SK-N-SH (cell line): Measurements from ENCODE around the gene COX10. TPM values are rescaled to one million over a fixed set of nuclear protein-coding genes. Genes with fewer than 3 reads are reported as not detected.

Experiments used
- CTCF ChIA-PET: fragments of 300-600, 350-600 bp; formaldehyde crosslinking; extraction: SDS; loops from one replicate; lab custom pipeline; 2021; lab: Yijun Ruan, JAX
- POLR2A ChIA-PET: fragments of 350-600 bp; sonication (Branson Sonifier 250); formaldehyde crosslinking; extraction: SDS; loops from one replicate; lab custom pipeline; 2020; ENCODE audit warnings: antibody characterized with exemption, inconsistent platforms; lab: Yijun Ruan, JAX
- DNase-seq: peaks from one replicate; pipeline ENCODE4 v3.0.0; 2012
- H2AFZ ChIP-seq: fragments of 200-600 bp; sonication (generic); 2 replicates; pipeline ENCODE4 v1.8.1; 2016; ENCODE audit warnings: antibody characterized with exemption, mild to moderate bottlenecking, low read depth
- H3F3A ChIP-seq: fragments of 200-600 bp; sonication (generic); replicated peaks from 2 replicates; pipeline ENCODE3; 2016; ENCODE audit warnings: antibody characterized with exemption, mild to moderate bottlenecking; ENCODE audit not compliant: insufficient read depth
- H3K27ac ChIP-seq, 2 experiments: fragments of 200-500 bp in 1 of 2; fragments of 200-600 bp in 1 of 2; sonication (Bioruptor generic) in 1 of 2; sonication (generic), shearing (Covaris generic) in 1 of 2; 2 replicates each; pipeline versions ENCODE4 v1.5.1 to v1.6.1; 2014 to 2016; ENCODE audit warnings: low read depth in 2 of 2, inconsistent platforms in 1 of 2, low read length in 1 of 2, mild to moderate bottlenecking in 1 of 2, mixed read lengths in 1 of 2
- H3K27me3 ChIP-seq: fragments of 200-600 bp; sonication (generic), shearing (Covaris generic); 2 replicates; pipeline ENCODE4 v1.6.1; 2016; ENCODE audit warnings: mixed run types; ENCODE audit not compliant: insufficient read depth
- H3K36me3 ChIP-seq, 2 experiments: fragments of 200-500 bp in 1 of 2; fragments of 200-600 bp in 1 of 2; sonication (Bioruptor generic) in 1 of 2; sonication (generic) in 1 of 2; replicated peaks in 1 of 2; 2 replicates each; pipeline versions ENCODE3 to v1.5.1; 2014 to 2016; ENCODE audit warnings: low read length in 1 of 2, mild to moderate bottlenecking in 1 of 2; ENCODE audit not compliant: insufficient read depth in 2 of 2, control insufficient read depth in 1 of 2
- H3K4me1 ChIP-seq, 2 experiments: fragments of 200-500 bp in 1 of 2; fragments of 200-600 bp in 1 of 2; sonication (Bioruptor generic) in 1 of 2; sonication (generic), shearing (Covaris generic) in 1 of 2; 2 replicates each; pipeline versions ENCODE4 v1.5.1 to v1.6.1; 2014 to 2016; ENCODE audit warnings: low read depth in 1 of 2, low read length in 1 of 2, mixed run types in 1 of 2; ENCODE audit not compliant: insufficient read depth in 2 of 2, control insufficient read depth in 1 of 2
- H3K4me2 ChIP-seq: fragments of 200-600 bp; sonication (generic), shearing (Covaris generic); 2 replicates; pipeline ENCODE4 v1.6.1; 2017; ENCODE audit warnings: mixed run types
- H3K4me3 ChIP-seq, 2 experiments: fragments of 200-500 bp in 1 of 2; fragments of 200-600 bp in 1 of 2; sonication (Bioruptor generic) in 1 of 2; sonication (generic), shearing (Covaris generic) in 1 of 2; 2 replicates each; pipeline versions ENCODE4 v1.5.1 to v1.8.1; 2014 to 2016; ENCODE audit warnings: low read depth in 2 of 2, inconsistent platforms in 1 of 2, low read length in 1 of 2, mild to moderate bottlenecking in 1 of 2, mixed read lengths in 1 of 2, moderate library complexity in 1 of 2
- H3K79me2 ChIP-seq: fragments of 200-600 bp; sonication (generic); 2 replicates; pipeline ENCODE4 v1.8.1; 2017; ENCODE audit warnings: mild to moderate bottlenecking; ENCODE audit not compliant: insufficient read depth
- H3K9ac ChIP-seq: fragments of 200-600 bp; sonication (generic); 2 replicates; pipeline ENCODE4 v1.6.1; 2017; ENCODE audit warnings: mixed run types
- H3K9me2 ChIP-seq: fragments of 200-600 bp; sonication (generic); 2 replicates; pipeline ENCODE4 v1.6.1; 2017; ENCODE audit warnings: mixed run types
- H3K9me3 ChIP-seq: fragments of 200-600 bp; sonication (generic); 2 replicates; pipeline ENCODE4 v1.6.1; 2017; ENCODE audit warnings: mixed run types, mild to moderate bottlenecking, moderate library complexity
- H4K20me1 ChIP-seq: fragments of 200-600 bp; sonication (generic); 2 replicates; pipeline ENCODE4 v1.6.1; 2017; ENCODE audit warnings: mild to moderate bottlenecking, mixed run types; ENCODE audit not compliant: insufficient read depth
- CHD2 ChIP-seq: fragments of 150-350 bp; IDR thresholded peaks from 2 replicates; pipeline ENCODE4 v1.6.1; 2018; ENCODE audit warnings: low read length; ENCODE audit not compliant: partially characterized antibody
- EP300 ChIP-seq, 2 experiments: IDR thresholded peaks; 2 replicates each; pipeline versions ENCODE4 v1.4.0 to v1.6.1; 2012; ENCODE audit warnings: borderline replicate concordance in 1 of 2, low read depth in 1 of 2, low read length in 1 of 2
- FOXJ3 ChIP-seq: sonication (generic); formaldehyde crosslinking; IDR thresholded peaks from 2 replicates; pipeline ENCODE4 v1.5.1; 2020; ENCODE audit warnings: mild to moderate bottlenecking, missing genetic modification reagents
- GABPA ChIP-seq: IDR thresholded peaks from 2 replicates; pipeline ENCODE4 v1.4.0; 2012; ENCODE audit warnings: low read depth, mild to moderate bottlenecking
- IRF3 ChIP-seq: fragments of 150-350 bp; IDR thresholded peaks from 2 replicates; pipeline ENCODE4 v1.6.1; 2016; ENCODE audit warnings: mild to moderate bottlenecking, low read depth, low read length
- MAX ChIP-seq: IDR thresholded peaks from 2 replicates; pipeline ENCODE4 v1.4.0; 2012; ENCODE audit warnings: low read depth
- NRF1 ChIP-seq: IDR thresholded peaks from 2 replicates; pipeline ENCODE4 v1.6.1; 2012; ENCODE audit warnings: low read depth, mild to moderate bottlenecking, low read length
- PBX3 ChIP-seq: IDR thresholded peaks from 2 replicates; pipeline ENCODE4; 2012
- RAD21 ChIP-seq: IDR thresholded peaks from 2 replicates; pipeline ENCODE4 v1.6.1; 2012; ENCODE audit warnings: mild to moderate bottlenecking, low read length
- RCOR1 ChIP-seq: fragments of 150-350 bp; IDR thresholded peaks from 2 replicates; pipeline ENCODE4 v1.6.1; 2017; ENCODE audit warnings: antibody characterized with exemption, low read length
- RFX5 ChIP-seq: IDR thresholded peaks from 2 replicates; pipeline ENCODE4 v1.6.1; 2012; ENCODE audit warnings: mild to moderate bottlenecking, improper control_type of control experiment, low read length
- RXRA ChIP-seq: IDR thresholded peaks from 2 replicates; pipeline ENCODE4 v1.4.0; 2012; ENCODE audit warnings: low read depth, mild to moderate bottlenecking, borderline replicate concordance
- SIN3A ChIP-seq: IDR thresholded peaks from 2 replicates; pipeline ENCODE4 v1.6.1; 2012; ENCODE audit warnings: low read depth, mild to moderate bottlenecking, low read length, moderate library complexity, borderline replicate concordance
- TAF1 ChIP-seq: IDR thresholded peaks from 2 replicates; pipeline ENCODE4 v1.6.1; 2012; ENCODE audit warnings: low read depth, mild to moderate bottlenecking, low read length, moderate library complexity, borderline replicate concordance
- TCF12 ChIP-seq: IDR thresholded peaks from 2 replicates; pipeline ENCODE4 v1.4.0; 2012
- TEAD4 ChIP-seq: IDR thresholded peaks from 2 replicates; pipeline ENCODE4 v1.4.0; 2012; ENCODE audit warnings: mild to moderate bottlenecking, borderline replicate concordance; ENCODE audit not compliant: insufficient read depth
- USF2 ChIP-seq: fragments of 150-350 bp; IDR thresholded peaks from 2 replicates; pipeline ENCODE4 v1.6.1; 2017; ENCODE audit warnings: antibody characterized with exemption, low read length, low read depth, borderline replicate concordance
- WGBS: methylation state at CpG from one replicate; pipeline ENCODE4 v1.1.6; 2017; ENCODE audit warnings: low lambda C conversion rate; 5-methylcytosine and 5-hydroxymethylcytosine counted together
- polyA plus RNA-seq, 3 experiments: library from polyadenylated mRNA; depleted of rRNA; stranded (reverse); fragments of >200 nt; gene quantifications; 2 replicates each; pipeline ENCODE4 v1.2.3, GENCODE V29; 2012

The COX10 gene
- polyA plus RNA-seq, 1 of the 3 experiments (the other 2 are of a cell fraction), result 8.7 TPM

- no peak for TF ChIP-seq PBX3
- TF ChIP-seq TAF1, result no peak
- TF ChIP-seq SIN3A, result no peak
- no peak for TF ChIP-seq RXRA
- TF ChIP-seq EP300 (IDR thresholded peaks at IDR 0.05; ENCODE audit: borderline replicate concordance in 1 of 2, low read depth in 1 of 2, low read length in 1 of 2), result no peak
- no peak for TF ChIP-seq GABPA
Observed at GRCh38 chr17:14201988-14202380, 132.7 kb downstream of the COX10 start (continued).

GRCh38 chr17:14202388-14203166 is 133.3 kb downstream of the COX10 start:
- H3F3A ChIP-seq, result no peaks in the 10 kb centered on the region
- H3K4me2 ChIP-seq, result no peak overlapping the region
- WGBS, result 92% methylated on average over 10 of the region's 10 CpGs
- no peak overlapping the region for H3K4me3 ChIP-seq
- no peak overlapping the region for H3K9ac ChIP-seq
- H3K27ac ChIP-seq, result no peak overlapping the region
- H3K9me3 ChIP-seq, result no peaks in the 10 kb centered on the region
- no peaks in the 10 kb centered on the region for H3K27me3 ChIP-seq
- no peaks in the 10 kb centered on the region for H3K79me2 ChIP-seq
- H3K9me2 ChIP-seq, result no peaks in the 10 kb centered on the region
- H4K20me1 ChIP-seq, result no peaks in the 10 kb centered on the region
- no peak for DNase-seq
- no peak overlapping the region for H2AFZ ChIP-seq
- POLR2A ChIA-PET, result no interaction called here
- CTCF ChIA-PET, result no interaction called here
- peaks cover 0 to 11% of the 10 kb centered on the region in 2 experiments for H3K36me3 ChIP-seq
- H3K4me1 ChIP-seq, result peaks cover 0 to 12% of the 10 kb centered on the region in 2 experiments; a peak in 2 of 4 replicates
- TF ChIP-seq RFX5 (no peak), MAX (no peak), TEAD4 (no peak), NRF1 (no peak), SIN3A (no peak), PBX3 (no peak), RAD21 (no peak), FOXJ3 (no peak), CHD2 (no peak), USF2 (no peak), TCF12 (no peak), IRF3 (no peak), GABPA (no peak), RCOR1 (no peak)
